Astrocyte of the cerebellum (primary cell): ENCODE data around the gene LAMB1.

Experiments used
- DNase-seq: peaks from one replicate; pipeline ENCODE4 v3.0.0-alpha.2; 2011; ENCODE audit warnings: low read depth
- H3K4me3 ChIP-seq: 2 replicates; pipeline ENCODE4 v1.5.1; 2011; ENCODE audit warnings: mild to moderate bottlenecking, low read depth, low read length, moderate library complexity
- CTCF ChIP-seq: IDR thresholded peaks from 2 replicates; pipeline ENCODE4 v1.5.1; 2012; ENCODE audit warnings: low read length, low read depth, moderate library complexity, mild to moderate bottlenecking; ENCODE audit errors: missing control alignments
- in situ Hi-C: cut with HindIII; loops from 2 replicates; pipeline ENCODE4 v1.10.0; 2017; ENCODE audit warnings: low sequenced_read_pairs

LAMB1 gene

DNA sequence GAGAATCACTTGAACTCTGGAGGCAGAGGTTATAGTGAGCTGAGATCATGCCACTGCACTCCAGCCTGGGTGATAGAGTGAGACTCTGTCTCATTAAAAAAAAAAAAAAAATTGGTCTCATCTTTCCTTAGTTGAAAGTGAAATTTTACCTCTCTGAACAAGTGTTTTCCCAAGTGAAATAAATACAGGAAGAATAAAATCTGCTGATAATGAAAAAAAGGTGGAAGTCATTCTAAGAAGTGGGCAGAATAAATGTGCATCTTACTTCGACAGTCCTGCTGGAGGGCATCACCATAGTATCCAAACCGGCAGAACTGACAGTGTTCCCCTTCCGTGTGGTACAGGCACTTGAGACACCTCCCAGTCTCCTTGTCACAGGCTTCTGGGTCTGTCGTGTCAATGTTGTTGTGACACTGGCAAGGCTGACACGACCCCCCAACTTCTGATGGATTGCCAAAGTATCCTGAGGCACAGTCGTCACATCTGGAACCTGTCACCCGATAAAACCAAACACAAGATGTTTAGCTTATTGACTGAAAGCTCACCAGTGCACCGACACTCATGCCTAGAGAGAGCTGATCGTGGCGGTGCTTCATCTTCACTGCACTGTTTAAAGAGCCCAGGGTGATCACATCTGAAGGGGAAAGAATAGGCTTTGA lies 49.6 kb downstream of the LAMB1 start:
- H3K4me3 ChIP-seq, result no peak overlapping the region
- in situ Hi-C loops, result no loop called here
- no peak for DNase-seq
- no peak for TF ChIP-seq CTCF

DNA sequence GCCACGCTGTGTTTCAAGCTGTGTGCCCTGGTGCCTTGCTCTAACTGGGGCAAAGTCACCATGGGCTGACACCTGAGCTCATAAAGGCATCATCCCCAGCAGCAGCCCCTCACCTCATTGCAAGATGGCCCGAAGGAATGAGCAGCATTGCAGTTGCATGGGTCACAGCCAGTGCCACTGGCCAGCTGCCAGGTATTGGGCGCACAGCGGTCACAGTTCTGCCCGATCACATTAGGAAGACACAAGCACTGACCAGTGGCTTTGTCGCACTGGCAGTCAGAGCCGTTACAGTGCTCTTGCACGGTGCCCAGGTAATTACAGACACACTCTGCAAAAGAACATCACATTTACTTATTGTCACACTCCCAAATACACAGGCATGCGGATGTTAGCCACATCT lies 51.1 kb downstream of the LAMB1 start:
- no peak for DNase-seq
- in situ Hi-C loops, result no loop called here
- TF ChIP-seq CTCF, result no peak
- H3K4me3 ChIP-seq, result no peak overlapping the region

DNA sequence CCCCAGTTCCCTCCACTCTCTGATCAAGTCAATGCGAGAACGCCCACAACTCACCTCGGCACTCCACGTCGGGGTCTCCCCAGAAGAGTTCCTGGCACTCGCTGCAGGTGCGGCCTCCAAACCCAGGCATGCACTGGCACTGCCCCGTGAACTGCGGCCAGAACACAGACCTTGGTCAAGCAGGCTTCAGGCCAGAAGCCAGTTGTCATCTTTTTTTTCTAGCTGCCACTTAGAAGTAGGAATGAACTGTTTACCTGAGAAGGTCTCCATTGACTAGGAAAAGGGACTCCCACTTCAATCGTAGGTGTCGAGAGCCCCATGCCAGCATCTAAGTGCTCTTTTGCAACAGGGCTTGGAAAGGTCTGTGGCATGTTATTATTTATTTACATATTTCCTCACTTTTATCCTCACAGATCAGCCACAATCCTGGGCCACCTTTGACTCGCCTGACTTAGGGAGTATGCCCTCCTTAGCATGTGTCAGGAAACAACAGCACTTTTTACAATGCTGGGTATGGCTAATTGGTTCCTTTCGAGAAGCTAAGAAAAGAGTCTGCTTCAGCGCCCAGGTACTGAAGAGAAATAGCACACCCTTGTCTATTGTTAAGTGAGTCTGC lies 51.7 kb downstream of the LAMB1 start:
- DNase-seq, result no peak

DNA sequence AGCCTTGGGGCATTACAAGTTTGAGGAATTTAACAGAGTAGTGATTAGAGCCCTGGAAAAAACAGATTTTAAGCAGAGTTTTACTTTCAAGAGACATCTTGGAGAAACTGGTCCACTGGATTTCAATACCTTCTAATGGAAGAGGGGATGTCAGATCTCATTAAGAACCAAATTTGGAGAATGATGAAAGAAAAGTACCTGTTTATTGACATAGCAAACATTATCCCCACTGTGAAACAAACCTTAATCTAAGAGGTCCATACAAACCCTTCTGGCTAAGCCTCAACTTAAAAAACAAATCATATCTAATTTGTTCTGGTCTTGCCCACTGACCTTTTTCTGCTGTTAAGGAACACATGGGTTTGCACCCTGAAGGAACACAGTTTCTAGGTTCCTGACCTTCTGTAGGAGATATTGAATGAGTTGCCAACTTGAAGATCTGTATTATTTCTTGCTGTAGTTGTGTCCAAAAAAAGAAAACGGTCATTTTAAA lies 53.5 kb downstream of the LAMB1 start:
- in situ Hi-C loops, result no loop called here
- no peak overlapping the region for H3K4me3 ChIP-seq
- no peak for DNase-seq
- TF ChIP-seq CTCF, result no peak

More for the DNA sequence above, 51.7 kb downstream of the LAMB1 start:
- H3K4me3 ChIP-seq, result no peak overlapping the region
- TF ChIP-seq CTCF, result no peak
- in situ Hi-C loops, result no loop called here

GRCh38 chr7:107948645-107949442 lies 54.1 kb downstream of the LAMB1 start:
- in situ Hi-C loops, result no loop called here
- H3K4me3 ChIP-seq, result no peak overlapping the region
- peak; percentile 76 for DNase-seq
- TF ChIP-seq CTCF, result no peak

DNA sequence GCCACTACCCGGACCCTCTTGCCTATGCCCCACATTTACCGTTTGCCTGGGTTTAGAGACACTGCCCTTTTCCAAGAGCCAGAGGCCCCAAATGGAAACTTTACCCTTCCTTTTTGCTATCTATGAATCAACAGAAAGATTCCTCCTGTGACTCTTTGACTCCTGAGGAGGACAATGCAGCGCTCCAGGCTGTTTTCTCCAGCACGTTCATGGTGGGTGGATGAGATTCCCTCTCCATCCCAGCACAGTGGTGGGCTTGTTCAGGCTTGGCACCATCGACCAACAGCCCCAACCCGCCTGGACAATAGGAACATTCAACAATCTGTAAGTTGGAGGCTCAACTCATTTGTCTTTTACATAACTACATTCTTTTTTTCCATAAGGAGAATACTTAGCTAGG lies 56.1 kb downstream of the LAMB1 start:
- in situ Hi-C loops, result no loop called here
- no peak for DNase-seq
- no peak for TF ChIP-seq CTCF
- no peak overlapping the region for H3K4me3 ChIP-seq
